Adrenal gland (tissue), 5 donors: Measurements from ENCODE around the gene TLE5.

Experiments
- POLR2A ChIP-seq, 2 donors: fragments of 450-650 bp; IDR thresholded peaks; one replicate each; pipeline ENCODE4 v1.6.1; 2017; ENCODE audit warnings: antibody characterized with exemption in 2 of 2, mild to moderate bottlenecking in 2 of 2, moderate library complexity in 1 of 2
- TF ChIP-seq, protein P1 (sequence below), 6 experiments: fragments of 450-650 bp in 4 of 6; fragments of 200-600 bp in 2 of 6; sonication (generic) in 1 of 6; IDR thresholded peaks; 1 replicate in 5 of 6; 2 replicates in 1 of 6; pipeline versions ENCODE4 v1.5.1 to v1.8.0; 2016 to 2021; ENCODE audit warnings: antibody characterized with exemption in 6 of 6, mild to moderate bottlenecking in 2 of 6, moderate library complexity in 1 of 6
- donor health status: DM: no; HTN: no; CAD: no.

DNA sequence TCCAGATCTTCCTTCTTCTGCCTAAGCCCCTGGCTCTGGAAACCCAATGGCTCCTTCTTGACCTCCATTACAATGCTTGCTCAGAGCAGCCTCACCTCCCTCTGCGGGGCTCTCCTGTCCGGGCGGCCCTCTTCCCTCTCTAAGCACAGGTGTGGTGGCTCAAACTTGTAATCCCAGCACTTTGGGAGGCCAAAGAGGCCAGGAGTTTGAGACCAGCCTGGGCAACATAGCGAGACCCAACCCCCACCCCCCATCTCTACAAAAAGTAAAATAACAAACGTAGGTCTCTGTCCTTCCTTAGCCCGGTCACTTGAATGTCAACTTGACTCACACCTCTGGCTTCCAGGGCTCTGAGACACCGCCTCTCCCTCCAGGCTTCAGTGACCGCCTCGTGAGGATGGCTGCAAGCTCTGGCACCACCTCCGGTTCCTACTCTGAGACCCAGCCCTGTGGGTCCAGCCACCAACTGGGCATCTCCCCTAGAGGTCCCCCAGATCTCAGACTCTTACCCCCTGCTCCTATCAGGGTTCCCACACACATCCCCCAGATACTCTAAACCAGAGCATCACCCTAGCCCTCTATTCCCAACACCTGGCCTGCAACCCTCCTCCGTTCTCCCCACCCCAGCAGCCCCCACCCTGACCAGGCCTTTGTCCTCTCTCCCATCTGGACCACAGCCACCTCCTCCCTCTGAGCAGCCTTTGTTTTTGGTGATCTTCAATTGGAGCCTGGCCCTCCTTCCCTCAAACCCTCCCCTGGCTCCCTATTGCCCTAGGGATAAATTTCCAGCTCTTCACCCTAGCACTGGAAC, 28.5 kb downstream of the TLE5 start:
- TF ChIP-seq, protein P1, sequence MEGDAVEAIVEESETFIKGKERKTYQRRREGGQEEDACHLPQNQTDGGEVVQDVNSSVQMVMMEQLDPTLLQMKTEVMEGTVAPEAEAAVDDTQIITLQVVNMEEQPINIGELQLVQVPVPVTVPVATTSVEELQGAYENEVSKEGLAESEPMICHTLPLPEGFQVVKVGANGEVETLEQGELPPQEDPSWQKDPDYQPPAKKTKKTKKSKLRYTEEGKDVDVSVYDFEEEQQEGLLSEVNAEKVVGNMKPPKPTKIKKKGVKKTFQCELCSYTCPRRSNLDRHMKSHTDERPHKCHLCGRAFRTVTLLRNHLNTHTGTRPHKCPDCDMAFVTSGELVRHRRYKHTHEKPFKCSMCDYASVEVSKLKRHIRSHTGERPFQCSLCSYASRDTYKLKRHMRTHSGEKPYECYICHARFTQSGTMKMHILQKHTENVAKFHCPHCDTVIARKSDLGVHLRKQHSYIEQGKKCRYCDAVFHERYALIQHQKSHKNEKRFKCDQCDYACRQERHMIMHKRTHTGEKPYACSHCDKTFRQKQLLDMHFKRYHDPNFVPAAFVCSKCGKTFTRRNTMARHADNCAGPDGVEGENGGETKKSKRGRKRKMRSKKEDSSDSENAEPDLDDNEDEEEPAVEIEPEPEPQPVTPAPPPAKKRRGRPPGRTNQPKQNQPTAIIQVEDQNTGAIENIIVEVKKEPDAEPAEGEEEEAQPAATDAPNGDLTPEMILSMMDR (IDR thresholded peaks at IDR 0.05): no peak
- TF ChIP-seq POLR2A (IDR thresholded peaks at IDR 0.05): no peak
